ENCODE results near the gene RBM27.

The RBM27 gene

DNA sequence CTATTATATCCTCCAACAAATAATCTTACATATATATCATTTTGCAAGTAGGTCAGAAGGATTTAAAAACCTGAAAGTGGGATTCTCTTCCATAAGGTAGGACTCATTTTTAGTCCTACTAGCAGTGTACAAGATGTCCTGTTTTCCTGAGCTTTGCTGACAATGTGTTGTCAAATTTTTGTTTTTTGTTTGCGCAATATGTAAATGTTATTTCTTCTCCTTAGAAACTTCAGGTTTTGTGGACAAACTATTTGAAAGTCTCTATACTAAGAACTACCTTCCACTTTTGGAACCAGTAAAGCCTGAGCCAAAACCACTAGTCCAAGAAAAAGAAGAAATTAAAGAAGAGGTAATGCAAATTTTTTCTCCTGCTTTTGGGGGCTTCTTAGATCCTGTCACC lies 19.8 kb downstream of the RBM27 start:
- no peak for DNase-seq (ENCODE audit: low read depth)
- no peak overlapping the region for H3K4me3 ChIP-seq (ENCODE audit: low read length)
- TF ChIP-seq CTCF (conservative IDR thresholded peaks at IDR 0.05; ENCODE audit: low read length), result no peak

DNA sequence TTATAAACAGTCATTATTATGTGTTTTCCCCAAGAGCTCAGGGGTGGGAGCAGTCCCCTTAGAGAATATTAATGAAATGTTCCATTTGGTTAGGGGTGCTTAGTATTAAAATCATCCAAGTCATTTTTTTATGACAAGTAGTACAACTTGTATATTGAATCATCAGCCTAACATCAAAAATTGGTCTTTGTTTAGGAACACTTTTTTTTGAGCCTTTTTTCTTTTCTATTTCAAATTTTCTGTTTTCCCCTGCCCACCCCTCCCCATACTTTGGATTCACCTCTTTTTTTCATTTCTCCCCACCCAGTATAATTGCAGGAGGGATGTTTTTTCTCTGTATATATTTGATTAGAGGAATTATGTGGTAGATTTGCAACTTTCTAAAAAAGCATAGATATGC lies 25.8 kb downstream of the RBM27 start:
- no peak overlapping the region for H3K4me3 ChIP-seq (ENCODE audit: low read length)
- no peak for DNase-seq (ENCODE audit: low read depth)
- no peak for TF ChIP-seq CTCF (conservative IDR thresholded peaks at IDR 0.05; ENCODE audit: low read length)

DNA sequence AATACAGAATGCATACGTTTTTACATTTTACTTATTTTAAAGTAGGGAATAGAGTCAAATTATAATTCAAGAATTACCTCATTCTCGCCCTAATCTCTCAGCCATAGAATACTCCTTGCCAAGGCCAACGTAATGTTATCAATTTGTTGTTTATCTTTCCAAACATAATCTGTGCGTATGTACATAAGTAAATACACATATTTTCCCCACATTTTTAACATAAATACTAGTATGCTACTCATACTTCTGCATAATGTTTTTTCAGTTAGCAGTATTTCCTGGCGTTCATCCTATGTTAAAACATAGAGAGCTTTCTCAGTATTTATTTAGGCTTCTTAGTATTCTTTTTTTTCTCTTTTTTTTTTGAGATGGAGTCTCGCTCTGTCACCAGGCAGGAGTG lies 28.8 kb downstream of the RBM27 start:
- DNase-seq (ENCODE audit: low read depth), result no peak
- TF ChIP-seq CTCF (conservative IDR thresholded peaks at IDR 0.05; ENCODE audit: low read length), result no peak
- no peak overlapping the region for H3K4me3 ChIP-seq (ENCODE audit: low read length)

DNA sequence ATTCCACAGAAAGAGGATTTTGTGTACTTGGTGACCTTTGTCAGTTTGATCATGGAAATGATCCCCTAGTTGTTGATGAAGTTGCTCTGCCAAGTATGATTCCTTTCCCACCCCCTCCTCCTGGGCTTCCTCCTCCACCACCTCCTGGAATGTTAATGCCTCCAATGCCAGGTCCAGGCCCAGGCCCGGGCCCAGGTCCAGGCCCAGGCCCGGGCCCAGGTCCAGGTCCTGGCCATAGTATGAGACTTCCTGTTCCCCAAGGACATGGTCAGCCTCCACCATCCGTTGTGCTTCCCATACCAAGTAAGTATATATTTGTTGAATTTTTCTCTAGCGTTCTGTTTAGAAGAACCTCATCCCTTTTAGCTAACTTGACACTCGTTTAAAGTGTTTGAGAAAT lies 30.0 kb downstream of the RBM27 start:
- DNase-seq (ENCODE audit: low read depth), result no peak
- H3K4me3 ChIP-seq (ENCODE audit: low read length), result no peak overlapping the region
- TF ChIP-seq CTCF (conservative IDR thresholded peaks at IDR 0.05; ENCODE audit: low read length), result no peak

DNA sequence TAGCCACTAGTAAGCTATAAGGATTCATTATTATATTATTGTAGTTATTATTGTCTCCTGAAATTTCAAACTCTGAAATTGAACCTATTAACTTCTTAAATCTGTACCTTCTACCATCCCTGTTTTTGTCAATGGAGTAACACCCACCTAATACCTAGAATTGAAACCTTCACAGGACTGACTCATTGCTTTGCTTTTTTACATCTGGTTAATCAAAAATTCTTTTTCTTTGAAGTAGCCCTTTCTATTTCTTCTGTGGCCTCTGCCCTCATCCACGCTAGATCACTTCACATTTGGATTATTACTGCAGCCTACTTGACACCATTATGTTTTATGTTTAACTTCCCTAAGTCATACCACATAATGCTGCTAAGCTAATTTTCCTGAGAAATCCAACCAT lies 35.6 kb downstream of the RBM27 start:
- TF ChIP-seq CTCF (conservative IDR thresholded peaks at IDR 0.05; ENCODE audit: low read length), result no peak
- DNase-seq (ENCODE audit: low read depth), result no peak
- H3K4me3 ChIP-seq (ENCODE audit: low read length), result no peak overlapping the region

- no peak for TF ChIP-seq CTCF (conservative IDR thresholded peaks at IDR 0.05; ENCODE audit: low read length)
- peak; percentile 16 for DNase-seq (ENCODE audit: low read depth)
- no peak overlapping the region for H3K4me3 ChIP-seq (ENCODE audit: low read length)
Measured at GRCh38 chr5:146240951-146241350, 37.5 kb downstream of the RBM27 start.

DNA sequence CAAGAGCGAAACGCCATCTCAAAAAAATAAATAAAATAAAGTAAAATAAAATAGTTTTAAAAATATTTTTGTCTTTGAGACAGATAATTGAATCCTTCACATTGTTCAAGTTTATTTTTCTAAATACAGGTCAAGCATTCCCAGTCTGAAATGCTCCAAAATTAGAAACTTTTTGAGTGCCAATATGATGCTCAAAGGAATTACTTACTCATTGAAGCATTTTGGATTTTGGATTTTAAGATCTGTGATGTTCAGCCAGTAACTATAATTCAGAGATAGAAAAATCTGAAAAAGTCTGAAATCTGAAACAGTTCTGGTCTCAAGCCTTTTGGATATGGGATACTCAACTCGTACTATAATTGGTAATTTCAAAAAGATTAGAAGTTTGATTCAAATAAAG lies 39.8 kb downstream of the RBM27 start:
- peak; percentile 17 for DNase-seq (ENCODE audit: low read depth)
- TF ChIP-seq CTCF (conservative IDR thresholded peaks at IDR 0.05; ENCODE audit: low read length), result no peak
- no peak overlapping the region for H3K4me3 ChIP-seq (ENCODE audit: low read length)
